ENCODE measurements around the gene FAM219B. TPM values are rescaled to one million over a fixed set of nuclear protein-coding genes. Genes with fewer than 3 reads are reported as not detected.
A peak's percentile ranks its signal among the peaks of the same experiment; 100 is the strongest.

The FAM219B gene
- total and polyA plus RNA-seq, 2 of the 8 experiments (the other 6 are each of a cell fraction or from before 2014, with no cell fraction given), result 57.1 to 66.6 TPM

DNA sequence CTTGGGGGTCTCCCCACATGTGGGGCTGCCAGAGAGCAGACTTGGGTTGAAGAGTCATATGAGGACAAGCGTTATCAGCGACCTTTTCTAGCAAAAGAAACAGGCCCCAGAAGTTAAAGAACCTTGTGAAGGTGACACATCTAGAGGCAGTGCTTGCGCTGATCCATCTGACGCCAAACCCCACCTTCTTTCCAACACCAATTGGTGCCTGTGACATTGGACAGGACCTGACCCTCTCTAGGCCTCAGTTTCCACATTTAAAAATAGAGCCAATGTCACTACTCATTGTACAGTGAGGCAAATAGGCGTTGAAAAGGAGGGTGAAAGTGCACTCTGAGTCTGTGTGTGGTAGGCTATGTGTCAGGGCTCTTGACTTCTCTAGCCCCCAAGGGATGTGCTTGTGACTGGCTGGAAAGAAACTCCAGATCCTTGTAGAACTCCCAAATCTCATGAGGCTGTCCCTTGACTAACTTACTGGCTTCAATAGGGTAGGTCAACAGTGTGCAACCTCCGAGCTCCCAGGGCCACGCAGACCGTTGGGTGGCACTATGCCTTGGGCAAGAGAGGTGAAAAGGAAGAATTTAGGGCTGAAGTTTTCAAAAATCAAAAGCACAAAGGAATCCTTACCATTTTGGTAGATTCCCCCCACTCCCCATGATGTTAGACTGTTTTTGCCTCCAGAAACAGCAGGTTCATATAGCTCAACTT is 666 bp upstream of the FAM219B start:
- peaks cover 0 to 15% of the 10 kb centered on the region in 2 experiments; a peak in 2 of 4 replicates for H3K79me2 ChIP-seq (ENCODE audit: control insufficient read depth in 1 of 2, insufficient read depth in 2 of 2, low read length in 2 of 2)
- H3K79me1 ChIP-seq (ENCODE audit: low read depth, low read length), result no peaks in the 10 kb centered on the region
- no peak for FAIRE-seq
- WGBS, 2 experiments (ENCODE audit: extremely low coverage in 1 of 2, insufficient coverage in 1 of 2, insufficient read length in 1 of 2, insufficient replicate concordance in 2 of 2, low coverage in 1 of 2, low lambda C conversion rate in 2 of 2, missing lambda C conversion rate in 1 of 2), result 54% methylated on average over 8 of the region's 8 CpGs; no CpG with 5 or more reads in 1 of the 2 experiments
- H3K27ac ChIP-seq (ENCODE audit: low read depth, low read length), result peak overlapping the region; percentile 42; the same call in 1 of the 2 replicates
- peaks cover 2 to 4% (median 3%) of the 10 kb centered on the region in 4 experiments for H3K4me1 ChIP-seq (replicated peaks in 1 of 4; ENCODE audit: control insufficient read depth in 3 of 4, insufficient read depth in 4 of 4, low read length in 3 of 4)
- H3K23me2 ChIP-seq (ENCODE audit: low read depth, low read length), result peaks cover 6% of the 10 kb centered on the region; the same call in 1 of the 2 replicates
- no peaks in the 10 kb centered on the region for H3K9me3 ChIP-seq (ENCODE audit: insufficient read depth in 2 of 2, low read depth in 1 of 2, low read length in 1 of 2)
- DNase-seq (ENCODE audit: low read depth in 1 of 2, low spot score in 2 of 2), result no peak
- H3K56ac ChIP-seq (replicated peaks; ENCODE audit: insufficient read length, low read depth, low read length), result peak overlapping the region; percentile 91
- peak overlapping the region; percentile 94 for H4K5ac ChIP-seq (ENCODE audit: insufficient read length, low read depth, low read length)
- H3K18ac ChIP-seq (ENCODE audit: extremely low read depth, low read length), result peak overlapping the region; percentile 93; the same call in 1 of the 2 replicates
- TF ChIP-seq CHD1 (IDR thresholded peaks at IDR 0.05; ENCODE audit: low read depth, low read length) (no peak), JUN (IDR thresholded peaks at IDR 0.05; ENCODE audit: low read depth, low read length) (no peak), TBP (IDR thresholded peaks at IDR 0.05; ENCODE audit: low read depth, low read length) (no peak), CTBP2 (IDR thresholded peaks at IDR 0.05; ENCODE audit: borderline replicate concordance, insufficient read depth, insufficient read length, low read length) (no peak), EGR1 (IDR thresholded peaks at IDR 0.05; ENCODE audit: borderline replicate concordance, low read depth, low read length) (no peak), SRF (IDR thresholded peaks at IDR 0.05; ENCODE audit: low read depth, low read length) (no peak), SAP30 (IDR thresholded peaks at IDR 0.05; ENCODE audit: insufficient read depth, insufficient replicate concordance, low read length) (no peak)
- H3K23ac ChIP-seq (ENCODE audit: insufficient read length), result no peak overlapping the region
- H3K36me3 ChIP-seq (ENCODE audit: control insufficient read depth in 2 of 4, insufficient read depth in 4 of 4, low read length in 3 of 4), result peaks cover 8 to 28% (median 20%) of the 10 kb centered on the region in 4 experiments; a peak in 7 of 8 replicates
- no peak overlapping the region for H2BK5ac ChIP-seq (ENCODE audit: low read depth, low read length)
- POLR2A ChIA-PET (ENCODE audit: partially characterized antibody), result interaction anchor here (0.8 to 11.9 kb wide), 17 partner anchors 8 to 147 kb away, joined by 3 to 116 read pairs (median 9); partner anchors contain the start of genes COX5A, MPI, RPP25 and ULK3
- CTCF ChIA-PET (ENCODE audit: partially characterized antibody), result interaction anchor here (0.7 to 2.0 kb wide), 5 partner anchors 24 to 137 kb away, joined by 3 to 12 read pairs (median 7); no protein-coding TSS in a partner anchor
- no peak overlapping the region for H2BK120ac ChIP-seq (replicated peaks; ENCODE audit: low read depth, low read length)
- H3K4ac ChIP-seq (replicated peaks; ENCODE audit: insufficient read length, low read depth, low read length), result peak overlapping the region; percentile 71
- no peak overlapping the region for H2BK20ac ChIP-seq (ENCODE audit: low read length)
- H3K4me2 ChIP-seq (ENCODE audit: insufficient read depth in 1 of 2, low read depth in 2 of 2, low read length in 2 of 2), result peak overlapping the region; percentile 77 to 83
- no peak overlapping the region for H2BK12ac ChIP-seq (ENCODE audit: low read depth, low read length)
- H2BK15ac ChIP-seq (ENCODE audit: low read length), result no peak overlapping the region
- no peaks in the 10 kb centered on the region for H3K27me3 ChIP-seq (replicated peaks in 1 of 4; ENCODE audit: control insufficient read depth in 3 of 4, extremely low read depth in 1 of 4, insufficient read depth in 3 of 4, low read length in 3 of 4)
- H3K14ac ChIP-seq (ENCODE audit: insufficient read length), result no peak overlapping the region
- H4K8ac ChIP-seq (ENCODE audit: extremely low read depth, insufficient read depth, low read length), result peak overlapping the region; percentile 83; the same call in 1 of the 2 replicates
- peak overlapping the region; percentile 35 to 84 (median 84) for H3K9ac ChIP-seq (replicated peaks in 1 of 4; ENCODE audit: extremely low read depth in 1 of 4, low read depth in 3 of 4, low read length in 3 of 4)
- peak overlapping the region; percentile 79 to 94 (median 90) for H3K4me3 ChIP-seq (ENCODE audit: extremely low read depth in 1 of 4, insufficient read depth in 2 of 4, low read depth in 3 of 4, low read length in 4 of 4)
- H2AK5ac ChIP-seq (ENCODE audit: low read depth, low read length), result no peak overlapping the region
- H4K91ac ChIP-seq (replicated peaks; ENCODE audit: insufficient read length, low read length), result peak overlapping the region; percentile 79
- peak overlapping the region; percentile 79 for H2AFZ ChIP-seq (ENCODE audit: low read length)
- H4K20me1 ChIP-seq (replicated peaks in 1 of 2; ENCODE audit: control insufficient read depth in 1 of 2, insufficient read depth in 2 of 2, low read length in 2 of 2), result peaks cover 2 to 4% of the 10 kb centered on the region in 2 experiments

All from H1 (cell line).